ENCODE data around the gene NR2C2. TPM values are rescaled to one million over a fixed set of nuclear protein-coding genes. Genes with fewer than 3 reads are reported as not detected.
A peak's percentile ranks its signal among the peaks of the same experiment; 100 is the strongest.

NR2C2 gene
- total and polyA plus RNA-seq, 2 of the 13 experiments (the other 11 are each of a cell fraction or from before 2014, with no cell fraction given): 7.8 to 11.8 TPM

DNA sequence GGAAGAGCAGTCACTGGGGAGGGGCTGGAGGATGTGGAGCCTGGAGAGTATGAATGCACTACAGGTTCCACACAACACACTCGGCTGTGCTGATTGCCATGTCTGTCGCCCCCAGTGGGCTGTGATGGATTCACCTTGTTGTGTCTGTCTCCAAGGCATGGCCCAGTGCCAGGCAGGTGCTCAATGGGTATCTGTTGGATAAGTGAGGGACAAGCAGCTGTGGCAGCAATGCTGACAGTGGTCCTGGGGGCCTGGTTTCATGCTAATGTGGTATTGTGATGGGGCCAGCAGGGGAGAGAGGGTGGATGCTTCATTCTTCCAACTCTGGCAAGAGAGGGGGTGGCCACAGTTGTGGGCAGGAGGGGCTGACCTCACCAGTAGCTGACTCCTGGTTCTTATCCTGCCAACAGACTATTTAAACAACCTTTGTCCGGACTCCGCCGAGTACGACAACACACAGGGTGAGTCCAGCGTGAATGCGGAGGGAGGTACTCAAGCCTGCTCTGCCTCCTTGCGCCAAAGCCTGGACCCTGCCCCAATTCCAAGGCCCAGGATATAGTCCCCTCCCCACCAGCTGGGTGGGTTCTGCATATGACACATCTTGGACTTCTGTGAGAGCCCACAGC lies 47.3 kb upstream of the NR2C2 start (continued):
- TF ChIP-seq, protein P1, sequence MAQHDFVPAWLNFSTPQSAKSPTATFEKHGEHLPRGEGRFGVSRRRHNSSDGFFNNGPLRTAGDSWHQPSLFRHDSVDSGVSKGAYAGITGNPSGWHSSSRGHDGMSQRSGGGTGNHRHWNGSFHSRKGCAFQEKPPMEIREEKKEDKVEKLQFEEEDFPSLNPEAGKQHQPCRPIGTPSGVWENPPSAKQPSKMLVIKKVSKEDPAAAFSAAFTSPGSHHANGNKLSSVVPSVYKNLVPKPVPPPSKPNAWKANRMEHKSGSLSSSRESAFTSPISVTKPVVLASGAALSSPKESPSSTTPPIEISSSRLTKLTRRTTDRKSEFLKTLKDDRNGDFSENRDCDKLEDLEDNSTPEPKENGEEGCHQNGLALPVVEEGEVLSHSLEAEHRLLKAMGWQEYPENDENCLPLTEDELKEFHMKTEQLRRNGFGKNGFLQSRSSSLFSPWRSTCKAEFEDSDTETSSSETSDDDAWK (CRISPR knock-in tag; IDR thresholded peaks at IDR 0.05): no peak
- TF ChIP-seq ZNF281 (CRISPR knock-in tag; IDR thresholded peaks at IDR 0.05; ENCODE audit: borderline replicate concordance) (peak; percentile 21; the same call in 1 of the 2 replicates), RXRA (CRISPR knock-in tag; IDR thresholded peaks at IDR 0.05) (peak; percentile 13; the same call in 1 of the 2 replicates), HMGA1 (CRISPR knock-in tag; conservative IDR thresholded peaks at IDR 0.05) (no peak), ZNF629 (CRISPR knock-in tag; conservative IDR thresholded peaks at IDR 0.05) (no peak), ZNF691 (CRISPR knock-in tag; IDR thresholded peaks at IDR 0.05; ENCODE audit: borderline replicate concordance, low read depth) (no peak), HMGXB3 (CRISPR knock-in tag; IDR thresholded peaks at IDR 0.05; ENCODE audit: borderline replicate concordance) (no peak), TSC22D2 (CRISPR knock-in tag; IDR thresholded peaks at IDR 0.05; ENCODE audit: borderline replicate concordance) (no peak), HNF4G (IDR thresholded peaks at IDR 0.05; ENCODE audit: borderline replicate concordance, low read depth, low read length) (peak; percentile 40; the same call in 1 of the 2 replicates), HNF4G (CRISPR knock-in tag; IDR thresholded peaks at IDR 0.05; ENCODE audit: borderline replicate concordance, low read depth) (no peak)
- TF ChIP-seq, protein P2, sequence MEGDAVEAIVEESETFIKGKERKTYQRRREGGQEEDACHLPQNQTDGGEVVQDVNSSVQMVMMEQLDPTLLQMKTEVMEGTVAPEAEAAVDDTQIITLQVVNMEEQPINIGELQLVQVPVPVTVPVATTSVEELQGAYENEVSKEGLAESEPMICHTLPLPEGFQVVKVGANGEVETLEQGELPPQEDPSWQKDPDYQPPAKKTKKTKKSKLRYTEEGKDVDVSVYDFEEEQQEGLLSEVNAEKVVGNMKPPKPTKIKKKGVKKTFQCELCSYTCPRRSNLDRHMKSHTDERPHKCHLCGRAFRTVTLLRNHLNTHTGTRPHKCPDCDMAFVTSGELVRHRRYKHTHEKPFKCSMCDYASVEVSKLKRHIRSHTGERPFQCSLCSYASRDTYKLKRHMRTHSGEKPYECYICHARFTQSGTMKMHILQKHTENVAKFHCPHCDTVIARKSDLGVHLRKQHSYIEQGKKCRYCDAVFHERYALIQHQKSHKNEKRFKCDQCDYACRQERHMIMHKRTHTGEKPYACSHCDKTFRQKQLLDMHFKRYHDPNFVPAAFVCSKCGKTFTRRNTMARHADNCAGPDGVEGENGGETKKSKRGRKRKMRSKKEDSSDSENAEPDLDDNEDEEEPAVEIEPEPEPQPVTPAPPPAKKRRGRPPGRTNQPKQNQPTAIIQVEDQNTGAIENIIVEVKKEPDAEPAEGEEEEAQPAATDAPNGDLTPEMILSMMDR (CRISPR knock-in tag; IDR thresholded peaks at IDR 0.05): peak; percentile 40
- TF ChIP-seq, protein P3, sequence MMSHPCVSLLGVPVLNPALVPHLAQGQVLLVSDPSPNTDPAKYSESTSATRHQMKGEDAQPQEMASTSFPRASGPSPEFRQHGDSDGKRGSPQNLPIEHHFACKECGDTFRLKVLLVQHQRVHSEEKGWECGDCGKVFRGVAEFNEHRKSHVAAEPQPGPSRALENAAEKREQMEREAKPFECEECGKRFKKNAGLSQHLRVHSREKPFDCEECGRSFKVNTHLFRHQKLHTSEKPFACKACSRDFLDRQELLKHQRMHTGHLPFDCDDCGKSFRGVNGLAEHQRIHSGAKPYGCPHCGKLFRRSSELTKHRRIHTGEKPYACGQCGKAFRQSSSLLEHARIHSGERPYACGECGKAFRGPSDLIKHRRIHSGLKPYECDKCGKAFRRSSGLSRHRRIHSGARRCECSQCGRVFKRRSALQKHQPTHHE (CRISPR knock-in tag; IDR thresholded peaks at IDR 0.05; ENCODE audit: borderline replicate concordance): no peak
